Endothelial cell of umbilical vein (primary cell): ENCODE measurements around the gene JAZF1. TPM values are rescaled to one million over a fixed set of nuclear protein-coding genes. Genes with fewer than 3 reads are reported as not detected.

Experiments
- BruUV-seq: library from RNA; stranded (reverse); fragments of 400-500 nt; replicated peaks from 2 replicates; lab custom pipeline; 2021; lab: Mats Ljungman, UMichigan
- CTCF ChIA-PET: fragments of 300-600, 350-600 bp; sonication (Branson Sonifier 250); formaldehyde crosslinking; loops from one replicate; lab custom pipeline; 2021; ENCODE audit warnings: antibody characterized with exemption, inconsistent platforms; lab: Charles Lee
- POLR2A ChIA-PET: fragments of 300-600, 350-600 bp; sonication (Branson Sonifier 250); formaldehyde crosslinking; loops from one replicate; lab custom pipeline; 2021; ENCODE audit warnings: antibody characterized with exemption, inconsistent platforms; lab: Charles Lee
- DNase-seq: peaks from one replicate; pipeline ENCODE4 v3.0.0-alpha.2; 2011; ENCODE audit warnings: low read depth, low spot score
- FAIRE-seq: peaks from 2 replicates; lab custom pipeline; 2011; peaks lifted over from hg19 to GRCh38; lab: Jason Lieb, UNC
- H2AFZ ChIP-seq: 2 replicates; pipeline ENCODE4 v1.6.0; 2012; ENCODE audit warnings: low read depth, low read length, control low read depth, inconsistent platforms
- H3K27ac ChIP-seq: 2 replicates; pipeline ENCODE4 v1.5.1; 2011; ENCODE audit warnings: low read depth, mild to moderate bottlenecking, control low read depth, low read length, moderate library complexity; ENCODE audit not compliant: insufficient read depth
- H3K27me3 ChIP-seq, 2 experiments: 2 replicates each; pipeline versions ENCODE4 v1.6.0 to v1.6.1; 2011; ENCODE audit warnings: low read length in 2 of 2, mixed read lengths in 1 of 2; ENCODE audit not compliant: control insufficient read depth in 2 of 2, insufficient read depth in 2 of 2
- H3K36me3 ChIP-seq, 2 experiments: 2 replicates in 1 of 2; 3 replicates in 1 of 2; pipeline ENCODE4 v1.5.1; 2011; ENCODE audit warnings: low read length in 2 of 2, mild to moderate bottlenecking in 1 of 2, moderate library complexity in 1 of 2; ENCODE audit not compliant: control insufficient read depth in 2 of 2, insufficient read depth in 2 of 2; ENCODE audit errors: extremely low read depth in 1 of 2
- H3K4me1 ChIP-seq: 3 replicates; pipeline ENCODE4 v1.5.1; 2011; ENCODE audit warnings: mild to moderate bottlenecking, low read length; ENCODE audit not compliant: control insufficient read depth, insufficient read depth; ENCODE audit errors: extremely low read depth
- H3K4me2 ChIP-seq: 2 replicates; pipeline ENCODE4 v1.6.1; 2011; ENCODE audit warnings: low read length, control low read depth, mixed read lengths; ENCODE audit not compliant: insufficient read depth
- H3K4me3 ChIP-seq, 3 experiments: fragments of 200-600 bp in 1 of 3; sonication (generic), shearing (Covaris generic) in 1 of 3; replicated peaks in 1 of 3; 2 replicates each; pipeline ENCODE4 v1.5.1; 2011 to 2016; ENCODE audit warnings: control low read depth in 3 of 3, low read length in 3 of 3, mild to moderate bottlenecking in 2 of 3, inconsistent platforms in 1 of 3, low read depth in 1 of 3, moderate library complexity in 1 of 3; ENCODE audit not compliant: insufficient read depth in 1 of 3
- H3K79me2 ChIP-seq: 2 replicates; pipeline ENCODE4 v1.6.0; 2012; ENCODE audit warnings: low read length, inconsistent platforms; ENCODE audit not compliant: control insufficient read depth, insufficient read depth
- H3K9ac ChIP-seq: replicated peaks from 2 replicates; pipeline ENCODE3; 2011; ENCODE audit warnings: low read length, control low read depth; ENCODE audit not compliant: insufficient read depth; ENCODE audit errors: extremely low read depth
- H3K9me1 ChIP-seq: replicated peaks from 3 replicates; pipeline ENCODE4 v1.6.0; 2011; ENCODE audit warnings: mild to moderate bottlenecking, low read length; ENCODE audit not compliant: control insufficient read depth, insufficient read depth; ENCODE audit errors: extremely low read depth
- H3K9me3 ChIP-seq: replicated peaks from 2 replicates; pipeline ENCODE4 v1.5.1; 2012; ENCODE audit warnings: low read length, inconsistent platforms; ENCODE audit not compliant: control insufficient read depth, insufficient read depth
- H4K20me1 ChIP-seq: replicated peaks from 2 replicates; pipeline ENCODE3; 2011; ENCODE audit warnings: mild to moderate bottlenecking, low read length; ENCODE audit not compliant: control insufficient read depth, insufficient read depth; ENCODE audit errors: extremely low read depth
- EZH2 ChIP-seq: IDR thresholded peaks from 2 replicates; pipeline ENCODE4 v1.6.1; 2012; ENCODE audit warnings: borderline replicate concordance, low read depth, mild to moderate bottlenecking, moderate library complexity, low read length, inconsistent platforms; ENCODE audit not compliant: severe bottlenecking
- FOS ChIP-seq: IDR thresholded peaks from 2 replicates; pipeline ENCODE4 v1.6.1; 2011; ENCODE audit warnings: mild to moderate bottlenecking, low read length, moderate library complexity, borderline replicate concordance; ENCODE audit not compliant: insufficient read depth
- GATA2 ChIP-seq: IDR thresholded peaks from 2 replicates; pipeline ENCODE4 v1.7.0; 2011; ENCODE audit warnings: low read depth, mild to moderate bottlenecking, moderate library complexity, mixed read lengths, low read length; ENCODE audit not compliant: insufficient read length, insufficient read depth
- JUN ChIP-seq: IDR thresholded peaks from 2 replicates; pipeline ENCODE4 v1.6.1; 2011; ENCODE audit warnings: borderline replicate concordance, low read depth; ENCODE audit not compliant: insufficient read length, insufficient read depth
- MYC ChIP-seq: IDR thresholded peaks from one replicate; pipeline ENCODE4 v1.6.1; 2011; ENCODE audit warnings: mild to moderate bottlenecking, low read depth, low read length
- POLR2A ChIP-seq: IDR thresholded peaks from 2 replicates; pipeline ENCODE4 v1.6.1; 2012; ENCODE audit warnings: low read depth, mild to moderate bottlenecking, control low read depth, low read length
- POLR2AphosphoS5 ChIP-seq: IDR thresholded peaks from 2 replicates; pipeline ENCODE4 v1.6.1; 2012; ENCODE audit warnings: low read depth, mild to moderate bottlenecking, control low read depth, low read length, moderate library complexity; ENCODE audit not compliant: insufficient read depth
- dilution Hi-C: fragments of 300-500 bp; cut with MboI; formaldehyde crosslinking; loops from one replicate; pipeline ENCODE4 v1.15.0; 2019; ENCODE audit warnings: low sequenced_read_pairs; ENCODE audit not compliant: extremely low pct_ligation_motif_present
- intact Hi-C: fragments of 100-400 bp; cut with micrococcal nuclease; formaldehyde crosslinking; loops from one replicate; pipeline ENCODE4 v1.10.0; 2022
- polyA plus RNA-seq, 4 experiments: library from polyadenylated mRNA; depleted of rRNA in 3 of 4; stranded (reverse) in 3 of 4; unstranded in 1 of 4; fragments of >200 nt; gene quantifications; 2 replicates each; pipeline versions ENCODE4 v1.2.1 to v1.2.3, GENCODE V29; 2011 to 2012; ENCODE audit warnings: missing spikeins in 1 of 4
- total RNA-seq: library from RNA; stranded (reverse); gene quantifications from 2 replicates; pipeline ENCODE4 v1.2.3, GENCODE V29; 2021
- TF ChIP-seq, protein P1 (sequence below): IDR thresholded peaks from 2 replicates; pipeline ENCODE4 v1.6.1; 2011; ENCODE audit not compliant: insufficient read depth, insufficient read length
- TF ChIP-seq, protein P2 (sequence below), 2 donors: IDR thresholded peaks; 1 replicate in 1 of 2; 2 replicates in 1 of 2; pipeline ENCODE4 v1.5.1; 2011; ENCODE audit warnings: low read length in 2 of 2, mild to moderate bottlenecking in 2 of 2, moderate library complexity in 2 of 2, control low read depth in 1 of 2, inconsistent platforms in 1 of 2, low read depth in 1 of 2; ENCODE audit not compliant: insufficient read depth in 1 of 2; ENCODE audit errors: extremely low read depth in 1 of 2

The JAZF1 gene
- total and polyA plus RNA-seq, 2 donors (not counting 3 experiments of a cell fraction or from before 2014, with no cell fraction given): 2.5 to 16.9 TPM

DNA sequence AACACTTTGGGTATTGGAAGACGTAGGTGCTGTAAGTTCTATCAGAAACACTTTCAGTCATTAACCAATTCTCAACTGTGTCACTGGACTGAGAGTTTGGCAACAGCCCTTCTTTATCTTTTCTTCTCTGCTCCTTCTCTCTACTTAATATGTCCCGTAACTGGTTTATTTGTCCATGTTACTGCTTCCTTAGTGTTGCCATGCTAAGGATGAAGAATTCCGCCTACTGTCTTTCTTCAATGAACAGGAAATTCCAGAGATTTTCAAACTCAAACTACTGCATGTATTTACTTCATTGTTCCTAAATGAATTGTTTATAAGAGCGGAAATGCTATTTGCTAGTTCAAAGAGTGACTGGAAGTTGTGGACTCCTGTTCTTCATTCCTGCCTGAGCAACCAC lies 296.9 kb downstream of the JAZF1 start:
- Histone ChIP-seq H3K4me1 (peaks cover 31% of the 10 kb centered on the region), H3K9ac (peak overlapping the region; percentile 64), H3K9me3 (no peaks in the 10 kb centered on the region), H4K20me1 (no peaks in the 10 kb centered on the region), H3K79me2 (no peaks in the 10 kb centered on the region), H3K27ac (peak overlapping the region; percentile 85), H3K4me3 (peak overlapping the region in 1 of 3 experiments; percentile 0), H3K4me2 (peak overlapping the region; percentile 41), H3K9me1 (no peaks in the 10 kb centered on the region), H3K36me3 (no peaks in the 10 kb centered on the region), H2AFZ (peak overlapping the region; percentile 54), H3K27me3 (no peaks in the 10 kb centered on the region)
- DNase-seq: peak; percentile 81
- intact Hi-C loops (loop anchor here (1.0 to 2.0 kb wide), 4 partner anchors 9 to 48 kb away; no protein-coding TSS in a partner anchor), dilution Hi-C loops (no loop called here)
- peak; percentile 90 for FAIRE-seq
- ChIA-PET CTCF (interaction anchor here (0.8 kb wide), 1 partner anchor 10 kb away, joined by 4 read pairs; no protein-coding TSS in a partner anchor), POLR2A (no interaction called here)
- no peak for TF ChIP-seq EZH2
- peak; percentile 27 for TF ChIP-seq POLR2AphosphoS5
- TF ChIP-seq, protein P1, sequence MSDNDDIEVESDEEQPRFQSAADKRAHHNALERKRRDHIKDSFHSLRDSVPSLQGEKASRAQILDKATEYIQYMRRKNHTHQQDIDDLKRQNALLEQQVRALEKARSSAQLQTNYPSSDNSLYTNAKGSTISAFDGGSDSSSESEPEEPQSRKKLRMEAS: no peak
- TF ChIP-seq, protein P2, sequence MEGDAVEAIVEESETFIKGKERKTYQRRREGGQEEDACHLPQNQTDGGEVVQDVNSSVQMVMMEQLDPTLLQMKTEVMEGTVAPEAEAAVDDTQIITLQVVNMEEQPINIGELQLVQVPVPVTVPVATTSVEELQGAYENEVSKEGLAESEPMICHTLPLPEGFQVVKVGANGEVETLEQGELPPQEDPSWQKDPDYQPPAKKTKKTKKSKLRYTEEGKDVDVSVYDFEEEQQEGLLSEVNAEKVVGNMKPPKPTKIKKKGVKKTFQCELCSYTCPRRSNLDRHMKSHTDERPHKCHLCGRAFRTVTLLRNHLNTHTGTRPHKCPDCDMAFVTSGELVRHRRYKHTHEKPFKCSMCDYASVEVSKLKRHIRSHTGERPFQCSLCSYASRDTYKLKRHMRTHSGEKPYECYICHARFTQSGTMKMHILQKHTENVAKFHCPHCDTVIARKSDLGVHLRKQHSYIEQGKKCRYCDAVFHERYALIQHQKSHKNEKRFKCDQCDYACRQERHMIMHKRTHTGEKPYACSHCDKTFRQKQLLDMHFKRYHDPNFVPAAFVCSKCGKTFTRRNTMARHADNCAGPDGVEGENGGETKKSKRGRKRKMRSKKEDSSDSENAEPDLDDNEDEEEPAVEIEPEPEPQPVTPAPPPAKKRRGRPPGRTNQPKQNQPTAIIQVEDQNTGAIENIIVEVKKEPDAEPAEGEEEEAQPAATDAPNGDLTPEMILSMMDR (IDR thresholded peaks at IDR 0.05; ENCODE audit: extremely low read depth in 1 of 2, insufficient read depth in 1 of 2, low read depth in 1 of 2, low read length in 2 of 2): no peak
- no peak for TF ChIP-seq FOS
- TF ChIP-seq GATA2: no peak
- TF ChIP-seq POLR2A: peak; percentile 40
- TF ChIP-seq JUN: peak; percentile 51
- TF ChIP-seq MYC: no peak
- no TSS peak for BruUV-seq
